HepG2 (cell line): ENCODE data around the gene CEP164. TPM values are rescaled to one million over a fixed set of nuclear protein-coding genes. Genes with fewer than 3 reads are reported as not detected.

Experiments
- ADNP ChIP-seq: sonication (generic); formaldehyde crosslinking; IDR thresholded peaks from 2 replicates; pipeline ENCODE4 v1.4.0; 2020; ENCODE audit warnings: missing genetic modification reagents
- GATAD1 ChIP-seq: IDR thresholded peaks from 2 replicates; pipeline ENCODE4 v1.6.1; 2016; ENCODE audit warnings: missing genetic modification reagents, missing compliant biosample characterization
- HDAC2 ChIP-seq: sonication (generic); formaldehyde crosslinking; IDR thresholded peaks from 2 replicates; pipeline ENCODE4 v1.4.0; 2020; ENCODE audit warnings: missing genetic modification reagents
- KLF15 ChIP-seq: sonication (generic); formaldehyde crosslinking; IDR thresholded peaks from 2 replicates; pipeline ENCODE4 v1.8.1; 2023; ENCODE audit warnings: borderline replicate concordance, mild to moderate bottlenecking, inconsistent platforms, missing genetic modification reagents, mixed read lengths
- PCBP1 ChIP-seq: fragments of 200-400 bp; formaldehyde crosslinking; IDR thresholded peaks from 2 replicates; pipeline ENCODE4 v1.6.1; 2017; ENCODE audit warnings: mild to moderate bottlenecking, low read depth, low read length, borderline replicate concordance
- RNF2 ChIP-seq: fragments of 450-650 bp; conservative IDR thresholded peaks from 2 replicates; pipeline ENCODE4 v1.6.1; 2016; ENCODE audit warnings: low read depth
- SOX6 ChIP-seq, 2 experiments: fragments of 450-650 bp in 1 of 2; sonication (generic) in 1 of 2; formaldehyde crosslinking in 1 of 2; IDR thresholded peaks; 2 replicates each; pipeline versions ENCODE4 v1.4.0 to v1.6.1; 2017 to 2020; ENCODE audit warnings: antibody characterized with exemption in 1 of 2, mild to moderate bottlenecking in 1 of 2, missing genetic modification reagents in 1 of 2
- WIZ ChIP-seq: sonication (generic); formaldehyde crosslinking; IDR thresholded peaks from 2 replicates; pipeline ENCODE4 v1.5.1; 2020; ENCODE audit warnings: mild to moderate bottlenecking, missing genetic modification reagents
- YEATS4 ChIP-seq: sonication (generic); formaldehyde crosslinking; IDR thresholded peaks from 2 replicates; pipeline ENCODE4 v1.4.0; 2020; ENCODE audit warnings: missing genetic modification reagents, borderline replicate concordance
- ZBTB38 ChIP-seq: sonication (generic); formaldehyde crosslinking; IDR thresholded peaks from 2 replicates; pipeline ENCODE4 v1.5.1; 2020; ENCODE audit warnings: mild to moderate bottlenecking, missing genetic modification reagents
- ZFP36L2 ChIP-seq: sonication (generic); formaldehyde crosslinking; IDR thresholded peaks from 2 replicates; pipeline ENCODE4 v1.4.0; 2020; ENCODE audit warnings: missing genetic modification reagents
- ZFP90 ChIP-seq: sonication (generic); formaldehyde crosslinking; IDR thresholded peaks from 2 replicates; pipeline ENCODE4 v1.8.0; 2022; ENCODE audit warnings: missing genetic modification reagents, mild to moderate bottlenecking, inconsistent platforms, borderline replicate concordance
- ZMYM4 ChIP-seq: sonication (generic); formaldehyde crosslinking; IDR thresholded peaks from 2 replicates; pipeline ENCODE4 v1.8.1; 2023; ENCODE audit warnings: mild to moderate bottlenecking, missing genetic modification reagents
- polyA plus RNA-seq, 8 experiments: library from polyadenylated mRNA; depleted of rRNA in 3 of 8; stranded (reverse) in 7 of 8; unstranded in 1 of 8; fragments of >200 nt; fragmentation: Illumina TruSeq in 4 of 8; extraction: Trizol in 4 of 8; gene quantifications; 2 replicates each; pipeline versions ENCODE4 v1.2.1 to v1.2.3, GENCODE V29; 2011 to 2016; ENCODE audit warnings: low read depth in 4 of 8, missing spikeins in 1 of 8, mixed read lengths in 1 of 8; ENCODE audit not compliant: insufficient read depth in 1 of 8
- total RNA-seq, 5 experiments: library from RNA; depleted of rRNA; stranded (reverse); fragments of >200 nt; fragmentation: Illumina TruSeq; extraction: Trizol; gene quantifications; 2 replicates each; pipeline ENCODE4 v1.2.3, GENCODE V29; 2016; ENCODE audit warnings: low read depth in 1 of 5
- TF ChIP-seq, protein P1 (sequence below): sonication (generic); formaldehyde crosslinking; IDR thresholded peaks from 2 replicates; pipeline ENCODE4 v1.4.0; 2020; ENCODE audit warnings: missing genetic modification reagents, borderline replicate concordance
- TF ChIP-seq, protein P2 (sequence below): sonication (generic); formaldehyde crosslinking; IDR thresholded peaks from 2 replicates; pipeline ENCODE4 v1.4.0; 2020; ENCODE audit warnings: mild to moderate bottlenecking, missing genetic modification reagents
- TF ChIP-seq, protein P3 (sequence below): sonication (generic); formaldehyde crosslinking; IDR thresholded peaks from 2 replicates; pipeline ENCODE4 v1.8.1; 2023; ENCODE audit warnings: mild to moderate bottlenecking, moderate library complexity, missing genetic modification reagents
- TF ChIP-seq, protein P4 (sequence below): sonication (generic); formaldehyde crosslinking; IDR thresholded peaks from 2 replicates; pipeline ENCODE4 v1.9.0; 2021; ENCODE audit warnings: missing genetic modification reagents, mild to moderate bottlenecking, borderline replicate concordance

CEP164 gene
- total and polyA plus RNA-seq, 2 of the 13 experiments (the other 11 are each of a cell fraction or from before 2014, with no cell fraction given): 11.4 to 15.2 TPM

DNA sequence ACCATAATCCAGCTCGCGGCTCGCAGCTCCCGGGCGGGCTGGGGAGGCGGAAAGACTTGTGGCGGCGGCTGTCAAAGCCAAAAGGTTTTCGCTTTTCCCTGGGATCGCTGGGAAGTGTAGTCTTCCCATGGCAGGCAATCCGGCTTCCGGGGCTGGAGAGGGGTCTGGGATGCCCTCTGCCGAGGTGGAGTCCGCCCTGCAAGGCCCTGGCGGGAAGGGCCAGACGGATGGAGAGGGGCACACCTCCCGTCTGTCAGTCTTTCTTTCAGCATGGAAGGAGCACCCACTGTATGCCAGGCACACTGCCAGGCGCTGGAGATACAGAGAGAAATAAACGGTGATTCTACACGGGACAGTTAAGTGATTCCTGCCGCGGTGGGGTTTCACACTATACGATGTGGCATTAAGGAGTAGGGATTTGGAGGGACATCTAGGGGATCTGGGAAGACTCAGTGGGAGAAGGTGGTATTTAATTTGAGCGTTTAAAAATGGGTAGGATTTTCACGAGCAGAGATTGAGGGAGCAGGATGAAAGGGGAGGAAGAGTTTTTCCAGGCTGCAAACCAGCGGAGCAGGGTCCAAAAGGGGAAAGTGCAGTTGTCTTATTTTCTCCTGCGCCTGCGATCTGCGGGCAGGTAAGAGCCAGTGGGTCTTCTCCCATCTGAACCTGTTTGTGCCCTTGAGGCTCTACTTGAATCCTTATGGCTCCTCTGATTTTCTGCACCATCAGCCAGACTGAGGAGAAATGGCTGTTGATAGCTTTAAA, 11.3 kb upstream of the CEP164 start, which contains the start of gene BACE1 (continued):
- peak; percentile 80 for TF ChIP-seq GATAD1
- peak; percentile 60; the same call in 1 of the 2 replicates for TF ChIP-seq YEATS4 (CRISPR knock-in tag)
- no peak for TF ChIP-seq WIZ
- TF ChIP-seq PCBP1: no peak
- no peak for TF ChIP-seq ADNP (CRISPR knock-in tag)
- TF ChIP-seq ZMYM4 (CRISPR knock-in tag): peak; percentile 68
- TF ChIP-seq, protein P1, sequence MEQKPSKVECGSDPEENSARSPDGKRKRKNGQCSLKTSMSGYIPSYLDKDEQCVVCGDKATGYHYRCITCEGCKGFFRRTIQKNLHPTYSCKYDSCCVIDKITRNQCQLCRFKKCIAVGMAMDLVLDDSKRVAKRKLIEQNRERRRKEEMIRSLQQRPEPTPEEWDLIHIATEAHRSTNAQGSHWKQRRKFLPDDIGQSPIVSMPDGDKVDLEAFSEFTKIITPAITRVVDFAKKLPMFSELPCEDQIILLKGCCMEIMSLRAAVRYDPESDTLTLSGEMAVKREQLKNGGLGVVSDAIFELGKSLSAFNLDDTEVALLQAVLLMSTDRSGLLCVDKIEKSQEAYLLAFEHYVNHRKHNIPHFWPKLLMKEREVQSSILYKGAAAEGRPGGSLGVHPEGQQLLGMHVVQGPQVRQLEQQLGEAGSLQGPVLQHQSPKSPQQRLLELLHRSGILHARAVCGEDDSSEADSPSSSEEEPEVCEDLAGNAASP (CRISPR knock-in tag): no peak; the same call in 1 of the 2 replicates
- TF ChIP-seq, protein P2, sequence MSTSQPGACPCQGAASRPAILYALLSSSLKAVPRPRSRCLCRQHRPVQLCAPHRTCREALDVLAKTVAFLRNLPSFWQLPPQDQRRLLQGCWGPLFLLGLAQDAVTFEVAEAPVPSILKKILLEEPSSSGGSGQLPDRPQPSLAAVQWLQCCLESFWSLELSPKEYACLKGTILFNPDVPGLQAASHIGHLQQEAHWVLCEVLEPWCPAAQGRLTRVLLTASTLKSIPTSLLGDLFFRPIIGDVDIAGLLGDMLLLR: peak; percentile 62; the same call in 1 of the 2 replicates
- TF ChIP-seq ZFP36L2 (CRISPR knock-in tag): no peak
- TF ChIP-seq, protein P3, sequence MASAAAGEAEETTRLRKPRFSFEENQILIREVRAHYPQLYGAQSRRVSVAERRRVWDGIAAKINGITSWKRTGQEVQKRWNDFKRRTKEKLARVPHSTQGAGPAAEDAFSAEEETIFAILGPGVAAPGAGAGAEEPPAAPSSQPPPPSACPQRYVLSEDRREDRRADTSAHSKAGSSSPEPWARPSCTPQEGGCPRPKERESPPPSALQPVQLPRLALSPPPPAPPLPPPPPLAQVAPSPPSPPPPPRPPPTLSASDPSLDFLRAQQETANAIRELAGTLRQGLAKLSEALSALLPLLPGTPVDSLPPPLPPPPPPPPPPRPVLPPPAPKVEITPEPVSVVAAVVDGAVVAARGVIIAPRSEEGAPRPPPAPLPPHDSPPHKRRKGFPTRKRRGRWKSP: peak; percentile 66; the same call in 1 of the 2 replicates
- TF ChIP-seq KLF15: no peak
- TF ChIP-seq SOX6 (IDR thresholded peaks at IDR 0.05): no peak
- TF ChIP-seq SOX6 (CRISPR knock-in tag; IDR thresholded peaks at IDR 0.05): peak; percentile 58
- no peak for TF ChIP-seq RNF2
- TF ChIP-seq HDAC2 (CRISPR knock-in tag): peak; percentile 81
- TF ChIP-seq ZFP90 (CRISPR knock-in tag): 0 out of 2 replicates have a peak, but pooled peaks have one; percentile 21
- TF ChIP-seq ZBTB38 (CRISPR knock-in tag): peak; percentile 75
- TF ChIP-seq, protein P4, sequence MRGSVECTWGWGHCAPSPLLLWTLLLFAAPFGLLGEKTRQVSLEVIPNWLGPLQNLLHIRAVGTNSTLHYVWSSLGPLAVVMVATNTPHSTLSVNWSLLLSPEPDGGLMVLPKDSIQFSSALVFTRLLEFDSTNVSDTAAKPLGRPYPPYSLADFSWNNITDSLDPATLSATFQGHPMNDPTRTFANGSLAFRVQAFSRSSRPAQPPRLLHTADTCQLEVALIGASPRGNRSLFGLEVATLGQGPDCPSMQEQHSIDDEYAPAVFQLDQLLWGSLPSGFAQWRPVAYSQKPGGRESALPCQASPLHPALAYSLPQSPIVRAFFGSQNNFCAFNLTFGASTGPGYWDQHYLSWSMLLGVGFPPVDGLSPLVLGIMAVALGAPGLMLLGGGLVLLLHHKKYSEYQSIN (CRISPR knock-in tag): no peak
